Transverse colon (tissue), 4 donors: ENCODE data around the gene VPS26A. TPM values are rescaled to one million over a fixed set of nuclear protein-coding genes. Genes with fewer than 3 reads are reported as not detected.

Experiments used
- DNase-seq: peaks from one replicate; pipeline ENCODE4 v3.0.0-alpha.2; 2019
- H3K27ac ChIP-seq, 4 donors: fragments of 200-600 bp; sonication (generic); 2 replicates each; pipeline ENCODE4 v1.5.1; 2016 to 2018; ENCODE audit warnings: inconsistent platforms in 4 of 4
- H3K27me3 ChIP-seq: fragments of 200-600 bp; sonication (generic); 2 replicates; pipeline ENCODE4 v1.5.1; 2017; ENCODE audit warnings: inconsistent platforms
- H3K36me3 ChIP-seq, 4 donors: fragments of 200-600 bp; sonication (generic); 2 replicates each; pipeline ENCODE4 v1.5.1; 2017 to 2019; ENCODE audit warnings: inconsistent platforms in 4 of 4
- H3K4me1 ChIP-seq, 4 donors: fragments of 200-600 bp; sonication (generic); 2 replicates each; pipeline ENCODE4 v1.5.1; 2017 to 2020; ENCODE audit warnings: inconsistent platforms in 4 of 4
- H3K4me3 ChIP-seq, 4 donors: fragments of 200-600 bp; sonication (generic); 1 replicate in 1 of 4; 2 replicates in 3 of 4; pipeline versions ENCODE4 v1.5.1 to v1.6.1; 2017 to 2019; ENCODE audit warnings: inconsistent platforms in 4 of 4
- H3K9me3 ChIP-seq, 2 donors: fragments of 200-600 bp; sonication (generic); 2 replicates each; pipeline ENCODE4 v1.5.1; 2017 to 2019; ENCODE audit warnings: inconsistent platforms in 2 of 2
- EP300 ChIP-seq: sonication (generic); formaldehyde crosslinking; IDR thresholded peaks from one replicate; pipeline ENCODE4 v1.6.1; 2017; ENCODE audit warnings: antibody characterized with exemption, low read depth
- POLR2A ChIP-seq: fragments of 450-650 bp; IDR thresholded peaks from one replicate; pipeline ENCODE4 v1.6.1; 2016; ENCODE audit warnings: antibody characterized with exemption, mild to moderate bottlenecking, moderate library complexity
- POLR2AphosphoS5 ChIP-seq, 3 donors: sonication (generic); formaldehyde crosslinking; IDR thresholded peaks; one replicate each; pipeline ENCODE4 v1.6.1; 2016; ENCODE audit warnings: antibody characterized with exemption in 3 of 3
- WGBS, 2 donors: methylation state at CpG; one replicate each; pipeline ENCODE4 v1.1.5; 2018; ENCODE audit warnings: low coverage in 1 of 2; 5-methylcytosine and 5-hydroxymethylcytosine counted together
- in situ Hi-C, 4 donors: fragments of 200-750 bp; cut with MboI; loops; one replicate each; pipeline versions ENCODE4 v1.15.0 to v1.15.1; 2017; ENCODE audit warnings: low sequenced_read_pairs in 3 of 4, low pct_ligation_motif_present in 1 of 4, low pct_unique_long_range_greater_than_20kb in 1 of 4
- intact Hi-C: fragments of 100-400 bp; cut with DNase I; formaldehyde crosslinking; loops from one replicate; pipeline ENCODE4 v1.15.1; 2023; ENCODE audit warnings: low total_unique reads
- total RNA-seq, 4 donors: library from RNA; depleted of rRNA; stranded (reverse); fragments of >200 nt; gene quantifications; one replicate each; pipeline ENCODE4 v1.1.0, GENCODE V29; 2016
- TF ChIP-seq, protein P1 (sequence below), 5 experiments: fragments of 200-600 bp in 3 of 5; fragments of 450-650 bp in 2 of 5; sonication (generic) in 3 of 5; IDR thresholded peaks; 1 replicate in 2 of 5; 2 replicates in 3 of 5; pipeline ENCODE4 v1.5.1; 2016 to 2017; ENCODE audit warnings: antibody characterized with exemption in 5 of 5, inconsistent platforms in 3 of 5, mild to moderate bottlenecking in 2 of 5, moderate library complexity in 1 of 5

The VPS26A gene
- total RNA-seq, 4 donors from 2014 or later = 5.4 to 38.7 (median 23.2) TPM

DNA sequence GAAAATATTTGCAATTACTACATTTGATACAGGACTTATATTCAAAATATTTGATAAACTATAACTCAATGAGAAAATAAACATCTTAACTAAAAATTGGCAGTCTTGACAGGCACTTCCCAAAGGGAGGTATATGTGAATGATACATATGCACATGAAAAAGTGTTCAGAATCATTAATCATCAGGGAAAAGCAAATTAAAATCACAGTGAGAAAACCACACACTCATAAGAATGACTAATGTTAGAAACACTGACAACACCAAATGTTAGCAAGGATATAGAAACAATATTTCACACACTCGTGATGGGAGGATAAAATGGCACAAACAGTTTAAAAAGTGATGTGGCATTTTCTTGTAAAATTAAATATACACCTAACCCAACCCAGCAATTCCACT, 4.1 kb upstream of the VPS26A start:
- Histone ChIP-seq H3K27ac (no peak overlapping the region), H3K4me1 (peaks cover 0 to 6% (median under 1%) of the 10 kb centered on the region in 4 donors), H3K9me3 (no peaks in the 10 kb centered on the region), H3K27me3 (no peaks in the 10 kb centered on the region), H3K36me3 (no peaks in the 10 kb centered on the region), H3K4me3 (no peak overlapping the region)
- whole genome bisulfite sequencing, 2 donors = 33 to 79% methylated on average over 1 of the region's 1 CpG
- intact Hi-C loops (no loop called here), in situ Hi-C loops (loop anchor here in 3 of 4 donors (10.0 to 25.0 kb wide), 3 partner anchors 108 to 133 kb away; partner anchors contain the start of gene KIFBP (in 1 of the 3))
- DNase-seq = no peak
- no peak for TF ChIP-seq POLR2AphosphoS5 (IDR thresholded peaks at IDR 0.05)

DNA sequence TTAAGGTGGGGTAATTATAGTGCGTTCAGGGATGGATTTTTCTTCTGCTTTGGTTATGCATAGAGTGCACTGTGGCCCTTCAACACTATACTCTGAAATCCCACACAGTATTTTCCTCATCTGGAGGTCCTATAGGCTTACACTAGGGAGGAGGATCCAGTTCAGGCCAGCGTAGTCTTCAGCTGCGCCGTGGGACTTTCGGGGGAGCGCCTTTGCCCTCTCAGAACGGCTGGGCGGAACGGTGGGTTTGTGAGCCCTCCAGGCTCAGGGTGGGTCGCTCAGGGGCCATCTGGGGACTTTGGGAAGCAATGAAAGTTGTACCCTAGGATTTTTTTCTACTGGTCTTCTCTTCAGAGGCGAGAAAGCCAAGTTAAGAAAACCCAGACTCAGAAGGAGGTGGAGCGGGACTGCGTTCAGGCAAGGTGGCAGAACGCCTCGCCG, 652 bp upstream of the VPS26A start:
- TF ChIP-seq, protein P1, sequence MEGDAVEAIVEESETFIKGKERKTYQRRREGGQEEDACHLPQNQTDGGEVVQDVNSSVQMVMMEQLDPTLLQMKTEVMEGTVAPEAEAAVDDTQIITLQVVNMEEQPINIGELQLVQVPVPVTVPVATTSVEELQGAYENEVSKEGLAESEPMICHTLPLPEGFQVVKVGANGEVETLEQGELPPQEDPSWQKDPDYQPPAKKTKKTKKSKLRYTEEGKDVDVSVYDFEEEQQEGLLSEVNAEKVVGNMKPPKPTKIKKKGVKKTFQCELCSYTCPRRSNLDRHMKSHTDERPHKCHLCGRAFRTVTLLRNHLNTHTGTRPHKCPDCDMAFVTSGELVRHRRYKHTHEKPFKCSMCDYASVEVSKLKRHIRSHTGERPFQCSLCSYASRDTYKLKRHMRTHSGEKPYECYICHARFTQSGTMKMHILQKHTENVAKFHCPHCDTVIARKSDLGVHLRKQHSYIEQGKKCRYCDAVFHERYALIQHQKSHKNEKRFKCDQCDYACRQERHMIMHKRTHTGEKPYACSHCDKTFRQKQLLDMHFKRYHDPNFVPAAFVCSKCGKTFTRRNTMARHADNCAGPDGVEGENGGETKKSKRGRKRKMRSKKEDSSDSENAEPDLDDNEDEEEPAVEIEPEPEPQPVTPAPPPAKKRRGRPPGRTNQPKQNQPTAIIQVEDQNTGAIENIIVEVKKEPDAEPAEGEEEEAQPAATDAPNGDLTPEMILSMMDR (IDR thresholded peaks at IDR 0.05) = no peak
- TF ChIP-seq POLR2A (no peak), EP300 (no peak), POLR2AphosphoS5 (IDR thresholded peaks at IDR 0.05) (no peak)
- Histone ChIP-seq H3K27ac (peak overlapping the region; percentile 90 to 99 (median 93)), H3K4me3 (peak overlapping the region; percentile 26 to 98 (median 76)), H3K27me3 (no peaks in the 10 kb centered on the region), H3K4me1 (peaks cover 0 to 22% (median 15%) of the 10 kb centered on the region in 4 donors), H3K36me3 (no peaks in the 10 kb centered on the region), H3K9me3 (no peaks in the 10 kb centered on the region)
- peak; percentile 65 for DNase-seq
- intact Hi-C loops (no loop called here), in situ Hi-C loops (loop anchor here in 2 of 4 donors (25.0 kb wide), 2 partner anchors 111 to 136 kb away; partner anchors contain the start of gene KIFBP (in 1 of the 2))
- 0% methylated on average over 16 of the region's 16 CpGs; no CpG with 5 or more reads in 1 of the 2 donors for WGBS, 2 donors

DNA sequence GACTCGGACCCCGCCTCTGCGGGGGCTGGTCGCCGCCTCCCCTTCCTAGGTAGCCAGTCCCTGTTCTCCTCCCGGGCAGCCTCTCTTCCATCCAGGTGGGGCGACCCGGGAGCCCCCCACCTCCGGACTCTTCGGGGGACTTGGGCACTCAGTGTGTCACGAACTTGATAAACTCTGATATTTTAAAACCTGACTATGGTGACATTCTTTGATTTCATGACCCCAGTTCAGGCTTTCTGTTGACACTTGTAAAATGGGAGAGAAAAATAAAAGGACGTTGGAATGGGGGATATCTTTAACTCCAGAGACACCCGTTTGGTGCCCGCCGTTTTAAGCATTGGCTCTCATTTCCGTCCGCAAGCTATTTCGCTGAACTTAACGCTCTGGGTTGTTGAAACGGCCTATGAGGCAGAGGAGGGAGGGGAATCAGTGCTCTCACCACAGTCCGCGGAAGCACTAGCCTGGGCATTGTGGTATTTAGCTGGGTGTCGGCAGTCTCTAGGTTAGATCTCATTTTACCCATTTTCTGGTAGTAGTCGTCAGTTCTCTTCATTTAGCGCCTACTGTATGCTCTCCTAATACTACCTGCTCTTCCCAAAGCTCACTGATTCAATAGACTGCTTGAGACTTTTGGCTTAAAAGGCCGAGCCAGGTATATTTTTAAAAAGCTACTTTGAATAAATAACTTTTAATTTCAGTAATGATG, 738 bp downstream of the VPS26A start:
- intact Hi-C loops (no loop called here), in situ Hi-C loops (loop anchor here in 2 of 4 donors (25.0 kb wide), 2 partner anchors 112 to 137 kb away; partner anchors contain the start of gene KIFBP (in 1 of the 2))
- TF ChIP-seq, protein P1 (IDR thresholded peaks at IDR 0.05) = no peak
- peak; percentile 14 to 56 (median 26) for TF ChIP-seq POLR2AphosphoS5 (IDR thresholded peaks at IDR 0.05)
- Histone ChIP-seq H3K4me3 (peak overlapping the region; percentile 74 to 98 (median 85)), H3K36me3 (no peaks in the 10 kb centered on the region), H3K27me3 (no peaks in the 10 kb centered on the region), H3K9me3 (no peaks in the 10 kb centered on the region), H3K27ac (peak overlapping the region; percentile 90 to 99 (median 93)), H3K4me1 (peaks cover 0 to 34% (median 15%) of the 10 kb centered on the region in 4 donors)
- 0 to 1% methylated on average over 15 to 26 of the region's 26 CpGs for WGBS, 2 donors
- peak; percentile 72 for DNase-seq

DNA sequence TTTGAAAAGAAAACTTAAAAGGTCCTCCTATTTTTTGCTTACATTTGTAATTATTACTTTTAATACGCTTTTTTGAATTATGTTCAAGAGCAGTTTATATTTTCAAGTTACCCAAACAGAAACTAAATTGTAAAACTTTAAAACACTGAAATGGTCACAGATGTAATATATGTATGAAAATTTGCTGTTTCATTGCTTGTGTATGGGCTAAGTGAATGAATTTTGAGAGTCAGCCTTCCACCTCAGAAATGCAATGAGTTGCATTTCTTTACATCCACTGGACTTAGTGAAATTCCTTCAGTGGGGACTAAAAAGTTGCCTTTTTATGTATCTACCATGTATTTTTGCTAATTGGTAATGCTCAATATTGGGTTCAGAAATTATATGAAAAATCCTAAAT, 1.6 kb downstream of the VPS26A start:
- TF ChIP-seq, protein P1 (IDR thresholded peaks at IDR 0.05) = no peak
- TF ChIP-seq POLR2A = no peak
- no peak for TF ChIP-seq POLR2AphosphoS5 (IDR thresholded peaks at IDR 0.05)
- TF ChIP-seq EP300 = no peak
- DNase-seq = no peak
- no peaks in the 10 kb centered on the region for H3K27me3 ChIP-seq
- peaks cover 0 to 42% (median 15%) of the 10 kb centered on the region in 4 donors for H3K4me1 ChIP-seq
- peak overlapping the region in 2 of 4 donors; percentile 74 to 83 for H3K4me3 ChIP-seq
- intact Hi-C loops (no loop called here), in situ Hi-C loops (no loop called here)
- 38 to 43% methylated on average over 1 of the region's 1 CpG for WGBS, 2 donors
- peak overlapping the region in 3 of 4 donors; percentile 92 to 99 (median 94) for H3K27ac ChIP-seq
- no peaks in the 10 kb centered on the region for H3K9me3 ChIP-seq
- no peaks in the 10 kb centered on the region for H3K36me3 ChIP-seq
